Nucleus accumbens (tissue), 56 donors: ENCODE results near the gene PHC2.
"Not testable (repeated sequence)": the region's sequence is repeated elsewhere in the genome, so short reads cannot be mapped to it uniquely, and the experiment has no call there.

ENCODE experiments used
- DNase-seq, 56 donors: peaks; one replicate each; lab custom pipeline; 2025; lab: John Stamatoyannopoulos, UW

PHC2 gene

DNA sequence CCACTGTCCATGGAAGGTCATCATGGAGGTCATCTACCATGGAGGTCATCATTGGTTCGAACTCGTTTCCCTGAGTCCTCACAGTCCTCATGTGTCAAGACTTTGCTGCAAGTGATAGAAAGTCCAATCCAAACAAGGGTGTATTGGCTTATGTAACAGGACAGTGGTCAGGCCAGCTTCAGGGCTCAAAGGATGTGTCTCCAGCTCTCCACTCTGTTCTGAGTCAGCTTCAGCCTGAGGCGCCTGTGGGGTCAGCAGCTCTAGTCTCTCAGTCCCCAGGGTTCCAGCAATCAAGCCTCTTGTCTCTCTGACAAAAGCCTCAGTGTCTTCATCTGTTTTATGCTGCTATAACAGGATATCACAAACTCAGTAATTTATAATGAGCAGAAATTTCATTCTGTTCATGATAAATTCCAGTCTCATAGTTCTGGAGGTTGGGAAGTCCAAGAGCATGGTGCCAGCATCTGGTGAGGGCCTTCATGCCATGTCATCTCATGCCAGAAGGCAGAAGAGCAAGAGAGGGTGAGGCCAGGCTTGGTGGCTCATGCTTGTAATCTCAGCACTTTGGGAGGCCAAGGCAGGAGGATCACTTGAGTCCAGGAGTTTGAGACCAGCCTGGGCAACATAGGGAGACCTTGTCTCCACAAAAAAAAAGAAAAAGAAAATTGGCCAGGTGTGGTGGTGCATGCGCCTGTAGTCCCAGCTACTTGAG is 129.5 kb downstream of the PHC2 start:
- no peak for DNase-seq

GRCh38 chr1:33300673-33301072 is 130.2 kb downstream of the PHC2 start:
- peak in 3 of 56 donors; percentile 14 to 21 (median 18) for DNase-seq

DNA sequence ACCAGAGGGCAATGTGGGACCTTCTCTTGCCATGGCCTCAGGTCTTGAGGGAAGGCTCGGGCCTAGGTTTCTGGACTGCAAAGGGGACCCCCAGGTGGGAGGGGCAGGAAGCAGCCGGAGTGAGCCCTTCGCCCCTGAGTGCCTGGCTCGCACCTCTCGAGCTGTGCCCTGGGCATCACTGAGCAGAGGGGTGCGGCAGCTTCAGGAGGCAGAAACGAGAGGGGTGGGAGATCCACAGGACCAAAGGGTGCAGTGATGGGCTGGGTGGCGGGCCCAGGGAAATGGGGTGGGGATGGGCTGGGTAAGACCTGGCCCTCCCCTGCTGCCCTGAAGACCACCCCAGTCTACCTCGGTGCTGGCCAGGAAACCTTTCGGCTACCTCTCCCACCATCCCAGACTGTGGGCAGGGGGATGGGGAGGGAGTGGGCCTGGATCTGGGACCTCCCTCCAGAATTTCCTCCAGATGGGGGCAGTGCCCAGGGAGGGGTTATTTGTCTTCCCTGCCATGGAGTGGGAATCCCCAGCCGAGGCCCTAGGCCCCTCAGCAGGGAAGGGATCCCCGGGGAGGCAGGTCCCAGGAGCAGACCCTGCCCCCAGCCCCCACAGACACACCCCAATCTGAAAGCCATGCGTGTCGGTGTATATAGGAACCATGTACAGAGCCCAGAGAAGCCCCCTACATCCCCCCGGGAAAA is 131.3 kb downstream of the PHC2 start:
- no peak for DNase-seq

- DNase-seq: peak in 27 of 56 donors; percentile 4 to 60 (median 20)
These were observed 132.1 kb downstream of the PHC2 start for GRCh38 chr1:33298623-33299277.

GRCh38 chr1:33297911-33298622 is 132.8 kb downstream of the PHC2 start:
- DNase-seq: no peak

GRCh38 chr1:33296824-33297223 is 134.1 kb downstream of the PHC2 start:
- DNase-seq: no peak

GRCh38 chr1:33296082-33296458 is 134.8 kb downstream of the PHC2 start:
- no peak for DNase-seq

DNA sequence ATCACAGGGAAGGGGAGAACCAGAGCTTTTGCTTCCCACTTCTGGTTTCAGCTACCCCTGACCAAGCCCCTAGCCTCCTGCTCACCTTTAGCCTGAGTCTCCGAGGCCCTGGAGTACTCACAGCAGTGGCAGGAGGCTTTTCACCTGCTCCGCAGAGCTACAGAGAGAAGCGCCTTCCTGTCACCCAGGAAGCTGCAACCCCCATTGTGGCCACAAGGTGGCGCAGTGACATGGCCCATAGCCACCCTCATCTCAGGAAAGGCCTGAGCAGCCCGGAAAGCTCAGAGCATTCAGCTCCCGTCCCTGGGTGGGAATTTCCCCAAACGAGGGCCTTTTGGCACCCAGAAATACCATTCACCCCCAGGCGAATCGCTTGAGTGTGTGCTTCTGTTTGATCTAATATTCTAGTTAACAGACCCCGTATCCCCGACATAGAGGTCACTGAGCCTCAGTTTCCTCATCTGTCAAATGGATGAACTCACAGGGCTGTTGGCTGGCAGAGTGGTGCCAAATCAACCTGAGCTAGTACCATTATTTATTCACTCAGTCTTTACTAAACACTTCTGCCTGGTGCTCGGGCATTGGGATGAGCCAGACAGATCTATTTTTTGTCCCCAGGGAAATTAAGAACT is 135.3 kb downstream of the PHC2 start:
- peak in 54 of 56 donors; percentile 11 to 94 (median 72) for DNase-seq

DNA sequence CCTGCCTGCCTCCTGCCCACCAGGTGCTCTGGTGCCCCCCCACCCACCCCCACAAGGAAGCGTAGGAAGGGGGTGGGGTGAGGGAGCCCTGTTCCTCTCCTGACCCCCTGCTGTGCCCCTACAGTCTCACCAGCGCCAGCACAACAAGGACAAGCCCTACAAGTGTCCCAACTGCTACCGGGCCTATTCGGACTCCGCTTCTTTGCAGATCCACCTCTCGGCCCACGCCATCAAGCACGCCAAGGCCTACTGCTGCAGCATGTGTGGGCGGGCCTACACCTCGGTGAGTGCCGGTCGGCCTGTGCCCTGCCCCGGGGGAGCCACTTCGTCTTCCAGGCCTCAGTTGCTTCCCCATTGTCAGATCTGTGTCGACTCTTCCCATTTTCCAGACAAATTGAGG is 135.9 kb downstream of the PHC2 start:
- no peak for DNase-seq

GRCh38 chr1:33294071-33295010 is 136.6 kb downstream of the PHC2 start:
- DNase-seq: no peak

DNA sequence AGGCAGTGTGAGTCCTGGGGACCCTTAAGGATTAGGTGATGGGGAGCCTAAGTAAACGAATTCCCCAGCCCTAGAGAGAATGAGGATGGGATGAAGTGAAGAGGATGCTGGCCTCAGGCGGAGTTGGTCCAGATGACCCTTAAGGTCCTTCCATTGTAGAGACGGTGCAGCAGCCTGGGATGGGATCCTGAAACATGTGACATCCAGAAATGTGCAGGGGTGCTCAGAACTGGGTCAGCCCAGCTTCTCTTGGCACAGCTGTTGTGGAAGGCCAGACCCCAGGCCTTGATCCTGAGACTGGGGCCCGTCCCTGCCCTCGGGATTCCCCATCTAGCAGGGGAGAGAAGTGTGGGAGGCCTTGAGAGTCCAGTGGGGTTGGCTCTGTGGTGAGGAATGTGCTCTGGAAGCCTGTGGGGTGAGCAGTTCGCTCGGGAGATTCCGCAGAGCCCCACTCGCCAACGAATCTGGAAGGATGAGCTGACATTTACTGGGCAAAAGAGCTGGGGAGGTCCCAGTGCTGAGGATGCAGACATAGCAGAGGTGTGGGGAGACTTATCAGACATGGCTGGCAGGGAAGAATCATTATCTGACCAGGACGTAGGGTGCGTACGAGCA is 138.1 kb downstream of the PHC2 start:
- DNase-seq: no peak

- not testable (repeated sequence) for DNase-seq
These were observed 140.3 kb downstream of the PHC2 start for GRCh38 chr1:33290615-33291014.

DNA sequence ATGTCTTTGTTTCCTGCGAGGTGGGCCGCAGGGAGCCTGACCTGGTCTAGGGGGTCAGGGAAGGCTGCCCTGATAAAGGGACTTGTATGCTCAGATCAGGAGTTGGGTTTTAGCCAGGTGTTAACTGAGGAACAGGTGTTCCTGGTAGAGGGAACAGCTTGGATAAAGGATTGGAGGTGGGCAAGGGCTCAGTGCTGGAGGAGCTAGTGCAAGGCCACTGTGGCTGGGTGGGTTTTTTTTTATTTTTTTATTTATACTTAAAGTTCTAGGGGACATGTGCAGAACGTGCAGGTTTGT is 141.1 kb downstream of the PHC2 start:
- no peak for DNase-seq

DNA sequence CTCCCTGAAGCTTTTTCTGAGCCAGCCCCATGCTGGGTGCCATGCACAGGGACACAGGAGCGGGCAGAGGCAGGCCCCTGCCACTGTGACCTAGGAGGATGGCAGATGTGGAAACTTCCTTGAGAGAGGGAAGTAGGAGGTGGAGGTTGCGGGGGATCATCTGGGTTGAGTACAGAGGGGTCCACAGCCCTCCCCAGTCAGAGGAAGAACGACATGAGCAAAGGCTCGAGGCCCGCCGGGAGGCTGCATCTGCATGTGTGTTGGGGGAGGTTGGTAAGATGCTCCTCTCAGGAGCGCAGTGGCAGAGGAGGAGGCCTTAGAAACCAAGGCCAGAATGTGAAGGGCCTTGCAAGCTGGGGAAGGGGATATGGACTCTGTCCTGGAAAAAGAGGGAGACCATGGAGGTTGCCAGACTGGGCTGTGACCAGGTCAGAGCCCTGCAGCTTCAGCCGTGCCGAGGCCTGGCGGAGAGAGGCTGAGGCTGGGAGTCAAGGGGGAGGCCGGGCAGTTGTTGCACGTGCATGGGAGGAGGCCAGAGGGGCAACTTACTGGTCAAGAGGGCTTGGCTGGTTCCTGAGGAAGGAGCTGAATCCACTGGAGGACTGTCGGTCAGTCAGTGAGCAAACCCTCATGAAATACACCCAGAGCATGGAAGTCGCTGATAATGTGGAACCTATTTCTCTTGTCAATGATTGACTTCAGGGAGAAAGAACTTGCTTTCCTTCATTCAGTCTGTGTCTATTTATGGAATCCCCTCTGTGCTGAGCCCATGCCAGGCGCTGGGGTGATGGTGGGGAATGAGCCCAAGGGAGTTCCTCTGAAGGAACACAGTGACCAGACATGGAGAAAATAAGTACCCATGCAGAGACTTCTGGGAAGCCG is 141.7 kb downstream of the PHC2 start:
- peak in 1 of 56 donors; percentile 22 for DNase-seq

DNA sequence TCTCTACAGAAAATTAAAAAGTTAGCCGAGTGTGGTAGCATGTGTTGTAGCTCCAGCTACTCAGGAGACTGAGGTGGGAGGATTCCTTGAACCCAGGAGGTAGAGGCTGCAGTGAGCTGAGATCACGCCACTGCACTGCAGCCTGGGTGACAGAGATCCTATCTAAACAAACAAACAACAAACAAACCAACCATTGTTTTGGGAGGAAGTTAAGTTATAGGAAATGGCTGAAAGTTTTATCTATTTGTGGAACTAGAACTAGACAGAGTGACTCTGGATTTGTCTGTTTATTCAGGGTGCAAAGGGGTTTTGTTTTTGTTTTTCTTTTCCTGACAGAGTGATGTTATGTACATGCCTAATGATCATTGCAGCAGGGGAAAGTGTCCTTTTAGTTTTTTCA is 143.6 kb downstream of the PHC2 start:
- no peak for DNase-seq

DNA sequence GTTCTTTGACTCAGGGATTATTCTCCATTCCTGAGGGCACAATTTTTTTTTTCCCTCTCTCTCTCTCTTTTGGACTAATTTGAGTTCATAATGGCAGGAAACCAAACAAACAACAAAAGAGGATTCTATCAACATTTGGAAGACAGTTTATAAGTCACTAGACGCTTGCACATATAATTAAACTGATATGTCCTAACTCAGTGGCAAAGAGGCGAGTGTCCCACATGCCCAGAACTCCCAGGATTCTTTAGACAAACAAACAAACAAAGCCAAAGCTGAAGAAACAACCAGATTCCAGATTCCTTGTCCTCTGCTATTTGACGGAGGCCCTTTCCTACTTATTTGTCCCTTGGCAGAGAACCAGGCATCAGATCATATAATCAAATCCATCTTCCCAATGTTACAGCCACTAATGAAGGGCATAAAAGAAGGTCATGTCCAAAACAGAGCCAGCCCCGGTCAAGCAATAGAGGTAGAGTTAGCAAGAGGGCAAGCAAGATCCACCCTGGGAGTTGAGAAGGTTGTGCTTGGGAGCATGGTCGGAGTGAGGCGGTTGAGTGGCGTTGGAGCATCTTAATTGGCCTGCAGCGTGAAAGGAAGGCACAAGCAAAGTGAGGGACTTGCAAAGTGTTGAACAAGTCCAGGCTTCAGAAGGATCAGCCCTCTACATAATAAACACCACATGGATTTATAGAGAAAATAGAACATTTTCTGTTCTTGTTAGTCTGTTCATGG is 144.3 kb downstream of the PHC2 start:
- DNase-seq: no peak

- DNase-seq: no peak
These were observed 146.8 kb downstream of the PHC2 start for GRCh38 chr1:33284049-33284448.
